HG03139 (cell line): ENCODE measurements around the gene SHKBP1.
"Not testable (repeated sequence)": the region's sequence is repeated elsewhere in the genome, so short reads cannot be mapped to it uniquely, and the experiment has no call there.

Experiments
- ATAC-seq: cut with Tn5 transposase; IDR thresholded peaks from one replicate; pipeline ENCODE4 v1.9.1; 2021; ENCODE audit not compliant: unreplicated experiment

Gene SHKBP1

DNA sequence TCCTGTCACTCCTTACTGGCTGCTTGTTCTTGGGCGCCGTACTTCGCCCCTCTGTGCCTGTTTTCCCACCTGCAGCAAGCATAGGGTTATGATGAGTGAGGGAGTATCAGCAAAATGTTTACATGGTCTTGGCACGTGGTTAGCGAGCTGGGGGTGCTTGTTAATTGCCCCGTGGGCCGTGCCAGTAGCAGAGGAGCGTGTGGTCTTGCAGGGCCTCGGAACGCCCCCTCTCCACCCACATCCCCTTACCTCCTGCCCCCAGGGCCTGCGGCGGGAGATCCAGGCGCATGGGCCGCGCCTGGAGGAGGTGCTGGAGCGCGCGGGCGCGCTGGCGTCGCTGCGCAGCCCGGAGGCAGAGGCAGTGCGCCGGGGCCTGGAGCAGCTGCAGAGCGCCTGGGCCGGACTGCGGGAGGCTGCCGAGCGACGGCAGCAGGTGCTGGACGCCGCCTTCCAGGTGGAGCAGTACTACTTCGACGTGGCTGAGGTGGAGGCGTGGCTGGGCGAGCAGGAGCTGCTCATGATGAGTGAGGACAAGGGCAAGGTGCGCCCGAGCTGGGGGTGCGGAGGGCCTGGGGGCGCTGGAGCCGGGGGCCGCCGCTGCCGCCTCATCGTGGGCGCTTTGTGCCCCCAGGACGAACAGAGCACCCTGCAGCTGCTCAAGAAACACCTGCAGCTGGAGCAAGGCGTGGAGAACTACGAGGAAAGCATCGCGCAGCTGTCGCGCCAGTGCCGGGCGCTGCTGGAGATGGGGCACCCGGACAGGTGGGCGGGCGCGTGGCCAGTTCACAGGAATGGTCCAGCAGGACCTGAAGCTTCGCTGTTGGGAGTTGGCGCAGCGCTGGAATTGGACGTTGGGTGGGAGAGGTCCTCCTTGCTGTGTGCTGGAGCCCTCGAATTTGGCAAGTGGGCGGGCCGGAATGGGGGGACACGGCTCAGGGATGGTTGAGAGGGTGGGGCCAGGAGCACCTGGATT, 22.5 kb upstream of the SHKBP1 start:
- no peak for ATAC-seq

DNA sequence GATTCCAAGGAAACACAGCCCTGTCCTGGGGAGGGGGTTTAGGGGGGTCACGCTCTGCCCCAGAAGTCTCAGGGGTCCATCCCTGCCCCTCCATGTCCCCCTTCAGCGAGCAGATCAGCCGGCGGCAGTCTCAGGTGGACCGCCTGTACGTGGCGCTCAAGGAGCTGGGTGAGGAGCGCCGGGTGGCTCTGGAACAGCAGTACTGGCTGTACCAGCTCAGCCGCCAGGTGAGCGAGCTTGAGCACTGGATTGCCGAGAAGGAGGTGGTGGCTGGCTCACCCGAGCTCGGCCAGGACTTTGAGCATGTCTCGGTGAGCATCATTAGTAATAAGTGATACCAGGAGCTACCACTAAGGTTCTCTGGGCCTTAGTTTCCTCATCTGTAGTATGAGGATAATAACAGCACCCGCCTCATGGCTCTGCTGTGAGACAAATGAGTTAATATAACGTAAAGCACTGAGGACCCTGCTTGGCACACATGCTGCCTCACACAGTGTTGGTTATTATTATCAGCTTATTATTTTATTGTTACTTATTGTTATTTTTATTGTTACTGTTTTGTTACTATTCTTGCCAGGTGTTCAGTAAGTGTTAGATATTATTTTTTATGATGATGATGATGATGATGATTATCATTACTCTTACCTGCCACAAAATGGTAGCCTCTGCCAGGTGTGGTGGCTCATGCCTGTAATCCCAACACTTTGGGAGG, 20.5 kb upstream of the SHKBP1 start:
- ATAC-seq: no peak

DNA sequence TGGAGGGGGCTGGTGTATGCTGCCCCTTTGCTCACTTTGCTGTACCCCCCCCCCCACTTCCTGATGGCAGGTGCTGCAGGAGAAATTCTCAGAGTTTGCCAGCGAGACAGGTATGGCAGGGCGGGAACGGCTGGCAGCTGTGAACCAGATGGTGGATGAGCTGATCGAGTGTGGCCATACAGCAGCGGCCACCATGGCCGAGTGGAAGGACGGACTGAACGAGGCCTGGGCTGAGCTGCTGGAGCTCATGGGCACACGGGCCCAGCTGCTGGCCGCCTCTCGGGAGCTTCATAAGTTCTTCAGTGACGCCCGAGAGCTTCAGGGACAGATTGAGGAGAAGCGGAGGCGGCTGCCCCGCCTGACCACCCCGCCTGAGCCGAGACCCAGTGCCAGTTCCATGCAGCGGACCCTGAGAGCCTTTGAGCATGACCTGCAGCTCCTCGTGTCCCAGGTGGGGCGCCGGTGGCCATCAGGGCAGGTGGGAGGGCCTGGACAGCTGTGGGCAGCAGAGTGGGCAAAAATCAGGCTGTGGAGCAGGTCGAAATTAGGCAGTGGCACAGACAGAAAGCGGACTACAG, 19.6 kb upstream of the SHKBP1 start:
- ATAC-seq: no peak

DNA sequence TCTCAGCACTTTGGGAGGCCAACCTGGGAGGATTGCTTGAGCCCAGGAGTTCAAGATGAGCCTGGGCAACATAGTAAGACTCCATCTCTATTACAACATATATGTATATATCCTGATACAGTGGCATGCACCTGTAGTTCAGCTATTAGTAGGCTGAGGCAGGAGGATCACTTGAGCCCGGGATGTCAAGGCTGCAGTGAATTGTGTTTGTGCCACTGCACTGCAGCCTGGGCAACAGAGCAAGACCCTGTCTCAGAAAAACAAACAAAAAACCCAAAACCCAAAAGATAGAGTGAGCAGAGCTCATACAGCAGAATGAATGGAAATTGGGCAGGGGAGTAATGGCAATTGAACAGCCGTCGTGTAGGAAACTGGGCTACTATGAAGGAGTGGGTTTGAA, 17.3 kb upstream of the SHKBP1 start:
- ATAC-seq: no peak

DNA sequence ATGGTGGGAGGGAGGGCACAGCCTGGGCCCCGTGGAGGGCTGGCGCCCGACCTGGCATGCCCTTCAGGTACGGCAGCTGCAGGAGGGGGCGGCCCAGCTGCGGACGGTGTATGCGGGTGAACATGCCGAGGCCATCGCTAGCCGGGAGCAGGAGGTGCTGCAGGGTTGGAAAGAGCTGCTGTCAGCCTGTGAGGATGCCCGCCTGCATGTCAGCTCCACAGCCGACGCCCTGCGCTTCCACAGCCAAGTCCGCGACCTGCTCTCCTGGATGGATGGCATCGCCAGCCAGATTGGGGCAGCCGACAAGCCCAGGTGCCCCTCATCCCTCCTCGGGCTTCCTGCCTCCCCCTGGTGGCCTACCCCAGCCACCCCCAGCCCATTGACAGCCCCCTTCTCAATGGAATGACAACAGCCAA, 16.6 kb upstream of the SHKBP1 start:
- no peak for ATAC-seq

DNA sequence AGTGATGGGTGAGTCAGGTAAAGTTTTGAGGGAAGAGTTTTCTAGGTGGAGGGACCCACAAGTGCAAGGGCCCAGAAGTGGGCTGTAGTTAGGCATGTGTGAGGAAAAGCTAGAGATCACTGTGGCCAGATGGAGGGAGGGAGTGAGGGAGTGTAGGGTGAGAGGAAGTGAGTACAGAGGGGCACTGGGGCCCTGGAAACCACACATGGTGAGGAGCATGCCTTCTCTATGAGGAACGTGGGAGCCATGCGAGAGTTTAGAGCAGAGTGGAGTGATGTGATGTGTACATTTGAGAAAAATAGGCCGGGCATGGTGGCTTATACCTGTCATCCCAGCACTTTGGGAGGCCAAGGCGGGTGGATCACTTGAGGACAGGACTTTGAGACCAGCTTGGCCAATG, 14.7 kb upstream of the SHKBP1 start:
- ATAC-seq: no peak

DNA sequence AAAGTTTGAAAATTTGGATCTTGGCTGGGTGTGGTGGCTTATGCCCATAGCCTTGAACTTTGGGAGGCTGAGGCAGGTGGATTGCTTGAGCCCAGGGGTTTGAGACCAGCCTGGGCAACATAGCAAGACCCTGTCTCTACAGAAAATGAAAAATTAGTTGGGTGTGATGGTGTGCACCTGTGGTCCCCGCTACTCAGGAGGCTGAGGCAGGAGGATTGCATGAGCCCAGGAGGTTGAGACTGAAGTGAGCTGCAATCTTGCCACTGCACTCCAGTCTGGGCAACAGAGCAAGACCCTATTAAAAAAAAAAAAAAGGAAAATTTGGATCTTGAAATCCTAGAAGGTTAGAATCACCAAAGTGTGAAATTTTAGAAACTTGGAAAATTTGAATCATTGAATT, 12.1 kb upstream of the SHKBP1 start:
- not testable (repeated sequence) for ATAC-seq

DNA sequence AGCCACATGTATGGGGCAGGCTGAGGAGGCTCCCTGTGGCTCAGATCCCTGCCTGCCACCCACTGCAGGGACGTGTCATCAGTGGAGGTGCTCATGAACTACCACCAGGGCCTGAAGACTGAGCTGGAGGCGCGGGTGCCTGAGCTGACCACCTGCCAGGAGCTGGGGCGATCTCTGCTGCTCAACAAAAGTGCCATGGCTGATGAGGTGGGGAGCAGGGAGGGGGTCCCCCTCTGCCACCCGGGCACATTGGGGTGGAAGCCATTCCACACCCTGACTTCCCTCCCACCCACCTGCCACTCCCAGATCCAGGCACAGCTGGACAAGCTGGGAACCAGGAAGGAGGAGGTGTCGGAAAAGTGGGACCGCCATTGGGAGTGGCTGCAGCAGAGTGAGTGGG, 11.3 kb upstream of the SHKBP1 start:
- ATAC-seq: no peak

DNA sequence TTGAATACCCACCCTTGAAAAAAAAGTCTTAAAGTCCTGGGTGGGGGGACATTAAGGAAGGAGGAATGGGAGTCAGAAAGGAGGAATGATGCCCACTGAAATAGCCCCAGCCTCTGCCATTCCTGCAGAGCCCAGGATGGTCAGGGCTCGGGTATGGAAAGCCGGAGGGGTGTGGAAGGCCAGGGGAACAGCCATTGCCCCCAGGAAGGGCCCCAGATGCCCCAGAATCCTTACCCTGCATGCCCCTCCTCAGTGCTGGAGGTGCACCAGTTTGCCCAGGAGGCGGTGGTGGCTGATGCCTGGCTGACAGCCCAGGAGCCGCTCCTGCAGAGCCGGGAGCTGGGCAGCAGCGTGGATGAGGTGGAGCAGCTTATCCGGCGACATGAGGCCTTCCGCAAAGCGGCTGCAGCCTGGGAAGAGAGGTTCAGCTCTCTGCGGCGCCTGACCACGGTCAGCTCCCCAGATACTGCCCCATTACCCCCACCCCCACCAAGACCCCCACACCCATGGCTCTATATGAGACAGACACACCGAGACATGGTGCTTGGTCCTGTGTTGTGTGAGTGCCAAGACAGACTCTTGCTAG, 10.7 kb upstream of the SHKBP1 start:
- no peak for ATAC-seq

DNA sequence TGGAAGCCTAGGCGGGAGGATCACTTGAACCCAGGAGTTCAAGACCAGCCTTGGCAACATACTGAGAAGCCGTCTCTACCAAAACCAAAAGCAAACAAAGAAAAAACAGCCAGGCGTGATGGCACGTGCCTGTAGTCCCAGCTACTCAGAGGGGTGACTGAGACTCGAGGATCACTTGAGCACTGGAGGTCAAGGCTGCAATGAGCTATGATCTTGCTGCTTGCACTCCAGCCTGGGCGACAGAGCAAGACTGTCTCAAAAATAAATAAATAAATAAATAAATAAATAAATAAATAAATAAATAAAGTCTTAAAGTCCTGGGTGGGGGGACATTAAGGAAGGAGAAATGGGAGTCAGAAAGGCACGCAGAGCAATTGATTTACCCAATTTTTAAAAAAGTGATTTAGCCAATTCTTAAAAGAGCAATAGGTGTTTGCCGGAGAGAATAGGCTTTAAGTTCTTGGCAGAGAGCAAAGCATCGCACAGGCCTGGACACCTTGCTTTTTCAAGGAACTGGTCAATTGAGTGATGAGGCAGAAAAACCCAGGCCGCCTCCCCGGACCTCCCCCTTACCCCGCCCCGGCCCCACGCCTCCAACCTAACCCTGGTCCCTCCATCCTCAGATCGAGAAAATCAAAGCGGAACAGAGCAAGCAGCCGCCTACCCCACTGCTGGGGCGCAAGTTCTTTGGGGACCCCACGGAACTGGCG, 9.5 kb upstream of the SHKBP1 start:
- no peak for ATAC-seq

DNA sequence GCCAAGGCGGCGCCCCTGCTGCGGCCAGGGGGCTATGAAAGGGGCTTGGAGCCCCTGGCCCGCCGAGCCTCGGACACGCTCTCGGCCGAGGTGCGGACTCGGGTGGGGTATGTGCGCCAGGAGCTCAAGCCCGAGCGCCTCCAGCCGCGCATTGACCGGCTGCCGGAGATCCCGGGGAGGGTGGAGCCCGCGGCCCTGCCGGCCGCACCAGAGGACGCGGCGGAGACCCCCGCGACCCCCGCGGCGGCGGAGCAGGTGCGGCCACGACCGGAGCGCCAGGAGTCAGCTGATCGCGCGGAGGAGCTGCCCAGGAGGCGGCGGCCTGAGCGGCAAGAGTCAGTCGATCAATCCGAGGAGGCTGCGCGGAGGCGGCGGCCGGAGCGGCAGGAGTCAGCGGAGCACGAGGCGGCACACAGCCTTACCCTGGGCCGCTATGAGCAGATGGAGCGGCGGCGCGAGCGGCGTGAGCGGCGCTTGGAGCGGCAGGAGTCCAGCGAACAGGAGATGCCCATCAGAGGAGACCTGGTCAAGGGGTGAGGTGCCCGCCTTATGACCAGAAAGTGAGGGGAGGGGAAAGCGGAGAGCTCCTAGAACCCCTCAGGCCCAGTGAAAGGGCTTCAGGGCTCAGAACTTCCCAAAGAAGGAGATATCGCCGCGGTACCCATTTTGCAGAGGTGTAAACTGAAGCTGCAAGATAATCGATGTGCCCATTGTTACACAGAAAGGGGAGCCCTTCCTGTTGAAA, 8.8 kb upstream of the SHKBP1 start:
- no peak for ATAC-seq

DNA sequence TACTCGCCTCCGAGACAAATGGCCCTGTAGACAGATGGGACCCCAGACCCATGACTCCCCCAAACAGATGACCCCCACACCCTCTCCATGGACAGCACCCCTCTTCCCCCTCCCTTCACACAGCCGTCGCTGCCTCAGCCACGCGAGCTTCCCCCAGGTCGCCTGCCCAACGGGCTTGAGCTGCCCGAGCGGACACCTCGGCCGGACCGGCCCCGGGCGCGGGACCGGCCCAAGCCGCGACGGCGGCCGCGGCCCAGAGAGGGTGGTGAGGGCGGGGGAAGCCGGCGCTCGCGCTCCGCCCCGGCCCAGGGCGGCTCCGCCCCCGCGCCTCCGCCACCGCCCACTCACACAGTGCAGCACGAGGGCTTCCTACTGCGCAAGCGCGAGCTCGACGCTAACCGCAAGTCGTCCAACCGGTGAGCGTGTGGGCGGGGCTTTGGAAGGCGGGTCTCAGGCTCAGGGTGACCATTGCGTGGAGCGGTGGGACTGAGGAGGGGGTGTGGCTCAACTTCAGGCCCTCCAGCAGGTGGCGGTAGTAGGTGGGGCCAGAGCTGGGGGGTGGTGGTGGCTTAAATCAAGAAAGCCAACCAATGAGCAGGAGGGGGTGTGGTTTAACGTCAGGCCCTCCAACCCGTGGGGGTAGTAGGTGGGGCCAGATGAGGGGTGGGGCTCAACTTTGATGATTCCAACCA, 6.2 kb upstream of the SHKBP1 start:
- ATAC-seq: peak; percentile 75

DNA sequence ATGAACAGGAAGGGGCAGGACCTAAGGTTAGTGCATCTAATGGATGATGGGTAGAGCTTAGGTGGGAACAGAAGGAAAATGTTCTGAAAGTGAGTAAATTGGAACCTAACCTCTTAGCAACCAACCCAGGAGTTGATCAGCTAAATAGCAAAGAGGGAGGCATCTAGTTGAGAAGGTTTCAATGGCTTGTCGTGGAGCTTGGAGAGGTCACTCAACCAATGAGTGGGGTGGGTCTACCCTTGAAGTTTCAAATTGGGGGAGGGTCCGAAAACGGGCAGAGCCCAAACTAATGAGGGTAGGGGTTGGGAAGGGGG, 5.7 kb upstream of the SHKBP1 start:
- no peak for ATAC-seq

DNA sequence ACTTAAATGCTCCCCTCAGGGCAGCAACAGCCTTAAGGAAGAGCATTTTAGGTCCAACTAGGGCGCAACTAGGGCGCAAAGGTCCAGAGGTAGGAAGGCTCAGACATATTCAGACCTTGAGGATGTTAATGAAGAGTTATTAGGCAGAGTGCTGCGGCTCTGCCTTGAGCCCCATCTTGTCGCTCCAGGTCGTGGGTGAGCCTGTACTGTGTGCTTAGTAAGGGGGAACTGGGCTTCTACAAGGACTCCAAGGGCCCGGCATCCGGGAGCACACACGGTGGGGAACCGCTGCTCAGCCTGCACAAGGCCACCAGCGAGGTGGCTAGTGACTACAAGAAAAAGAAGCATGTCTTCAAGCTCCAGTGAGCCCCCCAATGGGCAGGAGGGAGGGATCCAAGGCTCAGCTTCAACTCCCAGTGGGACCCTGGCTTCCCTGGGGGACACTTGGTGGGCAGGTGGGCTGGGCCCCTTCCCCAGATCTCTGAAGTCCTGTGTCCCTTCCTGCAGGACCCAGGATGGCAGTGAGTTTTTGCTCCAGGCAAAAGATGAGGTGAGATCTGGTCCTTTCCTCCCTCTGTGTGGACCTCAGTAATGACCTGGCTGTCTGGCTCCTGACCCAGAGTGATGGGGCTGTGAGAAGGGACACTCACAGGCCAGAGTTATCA, 4.7 kb upstream of the SHKBP1 start:
- ATAC-seq: no peak

DNA sequence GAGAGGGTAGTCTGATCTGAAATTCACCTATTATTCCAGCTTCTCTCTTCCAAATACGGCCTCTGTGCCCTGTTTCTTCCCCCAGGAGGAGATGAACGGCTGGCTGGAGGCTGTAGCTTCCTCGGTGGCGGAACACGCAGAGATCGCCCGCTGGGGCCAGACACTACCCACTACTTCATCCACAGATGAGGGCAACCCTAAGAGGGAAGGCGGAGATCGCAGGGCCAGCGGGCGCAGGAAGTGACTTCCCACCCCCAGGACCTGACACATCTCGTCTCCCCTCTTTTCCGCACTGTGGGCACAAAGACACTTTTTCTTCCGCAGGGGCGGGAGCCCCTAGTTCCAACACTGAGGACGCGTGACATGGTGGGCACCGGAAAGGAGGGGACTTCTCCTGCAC, 1.3 kb upstream of the SHKBP1 start:
- ATAC-seq: no peak

DNA sequence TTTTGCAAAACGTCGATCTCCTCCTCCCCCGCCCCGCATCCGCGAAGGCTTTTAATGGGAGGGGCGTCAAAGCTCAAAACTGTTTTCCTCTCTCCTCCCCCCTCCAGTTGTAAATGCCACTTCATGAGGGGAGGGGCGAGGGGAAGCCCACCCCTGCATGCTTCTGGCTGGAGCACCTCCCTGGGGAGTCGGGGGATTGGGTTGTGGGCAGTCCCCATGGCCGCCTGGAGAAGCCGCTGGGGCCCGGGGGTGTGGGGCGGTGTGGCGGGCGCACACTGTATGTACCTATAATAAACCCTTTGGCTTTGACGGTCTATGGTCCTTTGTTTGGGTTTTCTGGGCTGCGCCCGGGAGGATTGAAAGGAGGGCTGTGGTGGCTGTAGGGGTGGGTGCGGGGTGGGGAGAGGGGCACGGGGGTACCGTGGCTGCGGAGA, 505 bp upstream of the SHKBP1 start:
- ATAC-seq: peak; percentile 19

DNA sequence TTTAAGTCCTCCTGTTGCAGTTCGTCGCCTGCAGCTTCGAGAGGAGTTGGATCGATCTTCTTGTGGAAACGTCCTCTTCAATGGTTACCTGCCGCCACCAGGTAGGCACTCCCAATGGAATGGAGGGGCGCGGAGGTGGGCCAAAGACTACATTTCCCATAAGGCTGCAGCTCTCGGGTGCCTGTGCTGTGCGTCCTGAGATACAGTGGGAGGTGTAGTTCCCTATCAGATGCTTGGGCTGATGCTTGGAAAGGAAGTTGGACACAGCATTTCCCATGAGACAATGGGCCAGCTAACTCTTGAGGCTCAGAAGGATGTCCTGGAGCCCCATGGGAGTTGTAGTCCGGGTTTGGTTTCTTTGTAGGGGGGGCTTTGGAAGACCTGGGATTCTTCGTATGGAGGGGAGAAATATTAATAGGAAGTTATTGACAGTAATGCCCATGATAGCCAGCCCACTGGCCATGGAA, 1.8 kb downstream of the SHKBP1 start:
- ATAC-seq: no peak

DNA sequence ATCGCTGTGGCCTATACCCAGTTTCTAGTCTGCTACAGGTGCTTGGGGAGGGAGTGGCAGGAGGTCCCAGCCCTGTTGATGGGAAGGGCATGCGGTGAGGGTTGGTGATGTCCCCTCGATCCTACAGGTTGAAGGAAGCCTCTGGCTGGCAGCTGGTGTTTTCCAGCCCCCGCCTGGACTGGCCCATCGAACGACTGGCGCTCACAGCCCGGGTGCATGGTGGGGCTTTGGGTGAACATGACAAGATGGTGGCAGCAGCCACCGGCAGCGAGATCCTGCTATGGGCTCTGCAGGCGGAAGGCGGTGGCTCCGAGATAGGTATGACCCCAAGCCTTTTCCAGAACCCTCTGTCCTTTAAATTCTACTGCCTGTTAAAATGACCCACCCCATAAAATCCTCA, 3.9 kb downstream of the SHKBP1 start:
- no peak for ATAC-seq

DNA sequence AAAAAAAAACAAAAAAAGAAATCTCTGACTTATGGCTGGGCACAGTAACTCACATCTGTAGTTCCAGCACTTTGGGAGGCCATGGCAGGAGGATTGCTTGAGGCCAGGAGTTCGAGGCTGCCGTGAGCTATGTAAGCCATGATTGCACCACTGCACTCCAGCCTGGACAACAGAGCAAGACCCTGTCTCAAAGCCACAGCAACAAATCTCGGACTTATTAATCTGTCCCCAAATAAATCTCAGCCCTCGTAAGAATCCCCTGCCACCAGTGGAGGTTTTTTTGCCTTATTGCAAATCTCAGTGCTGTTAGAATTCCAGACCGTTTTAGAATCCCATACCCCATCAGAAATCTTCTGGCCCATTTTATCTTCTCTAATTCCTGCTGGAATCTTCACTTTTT, 4.9 kb downstream of the SHKBP1 start:
- ATAC-seq: no peak
